ENCODE measurements around the gene ZCCHC24. TPM values are rescaled to one million over a fixed set of nuclear protein-coding genes. Genes with fewer than 3 reads are reported as not detected.

The ZCCHC24 gene
- total RNA-seq, 1 donor from 2014 or later = 5.9 TPM

DNA sequence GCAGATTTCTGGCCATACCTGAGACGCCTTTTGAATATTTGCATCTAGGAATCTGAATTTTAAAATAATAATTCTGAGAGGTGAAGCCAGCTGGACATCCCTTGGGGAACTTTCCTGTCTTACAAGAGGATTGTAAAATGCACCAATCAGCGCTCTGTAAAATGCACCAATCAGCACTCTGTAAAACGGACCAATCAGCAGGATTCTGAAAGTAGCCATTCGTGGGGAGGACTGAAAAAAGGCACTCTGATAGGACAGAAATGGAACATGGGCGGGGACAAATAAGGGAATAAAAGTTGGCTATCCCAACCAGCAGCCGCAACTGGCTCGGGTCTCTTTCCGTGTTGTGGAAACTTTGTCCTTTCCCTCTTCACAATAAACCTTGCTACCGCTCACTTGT, 88.2 kb downstream of the ZCCHC24 start:
- H3K27ac ChIP-seq = no peak overlapping the region
- no peaks in the 10 kb centered on the region for H3K9me3 ChIP-seq (ENCODE audit: low read depth)
- H3K36me3 ChIP-seq = no peaks in the 10 kb centered on the region
- Mint-ChIP-seq H3K27ac (no peak overlapping the region), H3K4me3 (no peak overlapping the region), H3K36me3 (peaks cover 35% of the 10 kb centered on the region), H3K9me3 (peaks cover 2% of the 10 kb centered on the region), H3K4me1 (no peaks in the 10 kb centered on the region), H3K27me3 (ENCODE audit: insufficient read depth, low read depth) (no peaks in the 10 kb centered on the region)
- H4K20me1 ChIP-seq (ENCODE audit: low read depth) = no peaks in the 10 kb centered on the region
- H3K9ac ChIP-seq = no peak overlapping the region
- TF ChIP-seq EZH2 (IDR thresholded peaks at IDR 0.05) (no peak), EZH2phosphoT487 (IDR thresholded peaks at IDR 0.05) (no peak)
- TF ChIP-seq, protein P1, sequence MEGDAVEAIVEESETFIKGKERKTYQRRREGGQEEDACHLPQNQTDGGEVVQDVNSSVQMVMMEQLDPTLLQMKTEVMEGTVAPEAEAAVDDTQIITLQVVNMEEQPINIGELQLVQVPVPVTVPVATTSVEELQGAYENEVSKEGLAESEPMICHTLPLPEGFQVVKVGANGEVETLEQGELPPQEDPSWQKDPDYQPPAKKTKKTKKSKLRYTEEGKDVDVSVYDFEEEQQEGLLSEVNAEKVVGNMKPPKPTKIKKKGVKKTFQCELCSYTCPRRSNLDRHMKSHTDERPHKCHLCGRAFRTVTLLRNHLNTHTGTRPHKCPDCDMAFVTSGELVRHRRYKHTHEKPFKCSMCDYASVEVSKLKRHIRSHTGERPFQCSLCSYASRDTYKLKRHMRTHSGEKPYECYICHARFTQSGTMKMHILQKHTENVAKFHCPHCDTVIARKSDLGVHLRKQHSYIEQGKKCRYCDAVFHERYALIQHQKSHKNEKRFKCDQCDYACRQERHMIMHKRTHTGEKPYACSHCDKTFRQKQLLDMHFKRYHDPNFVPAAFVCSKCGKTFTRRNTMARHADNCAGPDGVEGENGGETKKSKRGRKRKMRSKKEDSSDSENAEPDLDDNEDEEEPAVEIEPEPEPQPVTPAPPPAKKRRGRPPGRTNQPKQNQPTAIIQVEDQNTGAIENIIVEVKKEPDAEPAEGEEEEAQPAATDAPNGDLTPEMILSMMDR (IDR thresholded peaks at IDR 0.05) = no peak
- no peaks in the 10 kb centered on the region for H3F3A ChIP-seq (ENCODE audit: low read depth)
- no peak overlapping the region for H2AFZ ChIP-seq (replicated peaks)
- H3K4me2 ChIP-seq = no peak overlapping the region
- H3K4me1 ChIP-seq = no peaks in the 10 kb centered on the region
- H3K79me2 ChIP-seq (ENCODE audit: low read depth) = no peaks in the 10 kb centered on the region
- no peak overlapping the region for H3K4me3 ChIP-seq
- H3K27me3 ChIP-seq = no peaks in the 10 kb centered on the region
- no peak for DNase-seq (ENCODE audit: low spot score)

DNA sequence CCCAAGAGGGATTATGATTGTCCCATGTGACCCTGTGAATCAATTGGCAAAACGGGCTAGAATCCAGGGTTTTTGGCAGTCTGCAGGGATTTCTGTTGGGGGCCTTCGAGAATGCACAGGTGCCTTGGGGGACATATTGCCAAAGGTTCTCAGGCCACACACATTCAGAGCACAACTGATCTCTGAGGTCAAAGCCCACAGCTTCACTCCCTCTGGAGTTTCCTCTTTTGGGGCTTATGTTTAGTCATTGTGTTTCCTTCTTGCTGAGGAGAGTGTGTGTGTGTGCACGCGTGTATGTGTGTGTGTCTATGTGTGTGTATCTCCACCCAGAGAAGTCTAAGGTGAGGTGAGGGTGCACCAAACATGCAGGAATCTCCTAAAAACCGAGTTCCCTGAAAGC, 89.3 kb downstream of the ZCCHC24 start:
- no peak overlapping the region for H3K4me3 ChIP-seq
- no peaks in the 10 kb centered on the region for H3K27me3 ChIP-seq
- no peak overlapping the region for H3K9ac ChIP-seq
- Mint-ChIP-seq H3K27me3 (ENCODE audit: insufficient read depth, low read depth) (no peaks in the 10 kb centered on the region), H3K4me1 (no peaks in the 10 kb centered on the region), H3K27ac (no peak overlapping the region), H3K9me3 (peaks cover 2% of the 10 kb centered on the region), H3K4me3 (no peak overlapping the region), H3K36me3 (peaks cover 36% of the 10 kb centered on the region)
- H4K20me1 ChIP-seq (ENCODE audit: low read depth) = no peaks in the 10 kb centered on the region
- H3K79me2 ChIP-seq (ENCODE audit: low read depth) = no peaks in the 10 kb centered on the region
- H3K27ac ChIP-seq = no peak overlapping the region
- H3K4me1 ChIP-seq = no peaks in the 10 kb centered on the region
- no peaks in the 10 kb centered on the region for H3F3A ChIP-seq (ENCODE audit: low read depth)
- TF ChIP-seq EZH2phosphoT487 (IDR thresholded peaks at IDR 0.05) = no peak
- TF ChIP-seq, protein P1 (IDR thresholded peaks at IDR 0.05) = no peak
- TF ChIP-seq EZH2 (IDR thresholded peaks at IDR 0.05) = no peak
- no peak for DNase-seq (ENCODE audit: low spot score)
- H3K4me2 ChIP-seq = no peak overlapping the region
- H3K9me3 ChIP-seq (ENCODE audit: low read depth) = no peaks in the 10 kb centered on the region
- H3K36me3 ChIP-seq = no peaks in the 10 kb centered on the region
- H2AFZ ChIP-seq (replicated peaks) = no peak overlapping the region

DNA sequence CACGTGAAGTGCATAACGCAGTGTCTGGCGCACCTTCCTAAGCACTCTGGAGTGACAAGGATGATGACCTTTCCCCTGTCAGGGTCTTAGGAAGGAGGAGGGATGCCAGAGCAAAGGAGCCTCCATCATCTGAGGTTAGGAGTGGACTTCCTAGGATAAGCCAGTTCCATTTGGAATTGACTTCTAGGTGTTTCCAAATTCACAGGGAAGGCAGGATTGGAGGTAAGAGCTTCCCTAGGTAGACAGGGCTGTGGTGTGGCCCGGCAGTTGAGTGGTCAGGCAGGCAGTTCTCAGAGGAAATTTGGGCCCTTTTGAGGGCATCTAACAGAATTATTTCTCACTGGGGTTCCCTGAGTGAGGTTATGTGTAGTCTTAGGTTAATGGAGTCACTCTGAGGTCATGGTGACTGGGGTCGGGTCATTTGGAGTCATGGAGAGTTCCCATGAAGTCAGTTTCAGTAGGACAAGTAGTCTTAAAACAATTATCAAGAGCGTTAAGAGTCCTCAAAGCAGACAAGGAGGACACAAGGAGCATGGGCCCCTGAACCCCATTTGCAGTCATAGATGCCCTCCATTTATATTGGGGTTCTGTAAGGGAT, 89.9 kb downstream of the ZCCHC24 start:
- Histone ChIP-seq H3K4me2 (no peak overlapping the region), H3K27me3 (no peaks in the 10 kb centered on the region), H3K27ac (no peak overlapping the region), H4K20me1 (ENCODE audit: low read depth) (no peaks in the 10 kb centered on the region), H3K4me3 (no peak overlapping the region), H3K9ac (no peak overlapping the region), H2AFZ (replicated peaks) (no peak overlapping the region), H3K79me2 (ENCODE audit: low read depth) (no peaks in the 10 kb centered on the region), H3K4me1 (no peaks in the 10 kb centered on the region), H3F3A (ENCODE audit: low read depth) (no peaks in the 10 kb centered on the region), H3K36me3 (no peaks in the 10 kb centered on the region), H3K9me3 (ENCODE audit: low read depth) (no peaks in the 10 kb centered on the region)
- H3K4me1 Mint-ChIP-seq = no peaks in the 10 kb centered on the region
- H3K27ac Mint-ChIP-seq = no peak overlapping the region
- peaks cover 2% of the 10 kb centered on the region for H3K9me3 Mint-ChIP-seq
- TF ChIP-seq, protein P1 (IDR thresholded peaks at IDR 0.05) = no peak
- TF ChIP-seq EZH2 (IDR thresholded peaks at IDR 0.05) (no peak), EZH2phosphoT487 (IDR thresholded peaks at IDR 0.05) (no peak)
- DNase-seq (ENCODE audit: low spot score) = no peak
- H3K4me3 Mint-ChIP-seq = no peak overlapping the region
- peaks cover 40% of the 10 kb centered on the region for H3K36me3 Mint-ChIP-seq
- H3K27me3 Mint-ChIP-seq (ENCODE audit: insufficient read depth, low read depth) = no peaks in the 10 kb centered on the region
